K562 (cell line): ENCODE data around the gene APPL2. TPM values are rescaled to one million over a fixed set of nuclear protein-coding genes. Genes with fewer than 3 reads are reported as not detected.

ENCODE experiments used
- ATAC-seq: fragments of 200-7000 bp; cut with Tn5 transposase; 3 replicates; pipeline ENCODE4 v1.9.1; 2020; ENCODE audit warnings: moderate library complexity
- BruUV-seq: library from RNA; stranded (reverse); fragments of 400-500 nt; replicated peaks from 2 replicates; lab custom pipeline; 2021; lab: Mats Ljungman, UMichigan
- CTCF ChIA-PET: fragments of 300-600 bp; formaldehyde crosslinking; extraction: SDS; loops from one replicate; lab custom pipeline; 2021; ENCODE audit warnings: low intra/inter-chr PET ratio; lab: Yijun Ruan, JAX
- POLR2A ChIA-PET: fragments of 300-600, 350-650 bp; sonication (Branson Sonifier 250); formaldehyde crosslinking; extraction: SDS; loops from one replicate; lab custom pipeline; 2021; ENCODE audit warnings: antibody characterized with exemption, inconsistent platforms; lab: Yijun Ruan, JAX
- DNase-seq, 4 experiments: peaks; one replicate each; pipeline versions ENCODE4 v3.0.0 to v3.0.0-alpha.2; 2011 to 2018; ENCODE audit warnings: low spot score in 3 of 4, mixed read lengths in 3 of 4; ENCODE audit errors: extremely low read depth in 1 of 4
- FAIRE-seq: peaks from 2 replicates; lab custom pipeline; 2011; peaks lifted over from hg19 to GRCh38; lab: Jason Lieb, UNC
- H2AFZ ChIP-seq: 2 replicates; pipeline ENCODE4 v1.6.0; 2011; ENCODE audit warnings: low read depth, low read length, control low read depth, inconsistent platforms
- H3K27ac ChIP-seq: fragments of 200-600 bp; 3 replicates; pipeline ENCODE4 v1.8.0; 2011; ENCODE audit warnings: low read depth, mild to moderate bottlenecking, control low read depth, inconsistent platforms, low read length, moderate library complexity, mixed read lengths; ENCODE audit errors: extremely low read depth
- H3K27me3 ChIP-seq, 2 experiments: fragments of 300-600 bp in 1 of 2; 2 replicates in 1 of 2; 3 replicates in 1 of 2; pipeline versions ENCODE4 v1.6.0 to v1.8.0; 2011; ENCODE audit warnings: inconsistent platforms in 2 of 2, low read length in 2 of 2, mild to moderate bottlenecking in 1 of 2, mixed read lengths in 1 of 2, moderate library complexity in 1 of 2; ENCODE audit not compliant: control insufficient read depth in 2 of 2, insufficient read depth in 2 of 2
- H3K36me3 ChIP-seq: fragments of 300-600 bp; 3 replicates; pipeline ENCODE4 v1.8.0; 2011; ENCODE audit warnings: mild to moderate bottlenecking, low read length, inconsistent platforms; ENCODE audit not compliant: control insufficient read depth, insufficient read depth
- H3K4me1 ChIP-seq, 2 experiments: fragments of 200-600 bp in 1 of 2; replicated peaks in 1 of 2; 2 replicates in 1 of 2; 3 replicates in 1 of 2; pipeline versions ENCODE4 v1.5.1 to v1.8.0; 2011; ENCODE audit warnings: inconsistent platforms in 2 of 2, low read length in 2 of 2, mild to moderate bottlenecking in 1 of 2, mixed read lengths in 1 of 2, moderate library complexity in 1 of 2; ENCODE audit not compliant: control insufficient read depth in 2 of 2, insufficient read depth in 2 of 2
- H3K4me2 ChIP-seq: 2 replicates; pipeline ENCODE4 v1.6.1; 2011; ENCODE audit warnings: low read length, control low read depth, inconsistent platforms, mixed read lengths; ENCODE audit not compliant: insufficient read depth
- H3K4me3 ChIP-seq: fragments of 200-600 bp; sonication (generic), shearing (Covaris generic); 2 replicates; pipeline ENCODE4 v1.5.1; 2016; ENCODE audit warnings: control low read depth, inconsistent platforms
- H3K79me2 ChIP-seq: fragments of 200-600 bp; 3 replicates; pipeline ENCODE4 v1.8.0; 2011; ENCODE audit warnings: low read length, inconsistent platforms; ENCODE audit not compliant: control insufficient read depth, insufficient read depth
- H3K9ac ChIP-seq, 2 experiments: 2 replicates each; pipeline versions ENCODE4 v1.6.0 to v1.6.1; 2011; ENCODE audit warnings: low read depth in 2 of 2, low read length in 2 of 2, control low read depth in 1 of 2, inconsistent platforms in 1 of 2, mild to moderate bottlenecking in 1 of 2, mixed read lengths in 1 of 2; ENCODE audit not compliant: insufficient read depth in 1 of 2
- H3K9me1 ChIP-seq: one replicate; pipeline ENCODE4 v1.6.0; 2011; ENCODE audit warnings: inconsistent platforms, mild to moderate bottlenecking, low read length, moderate library complexity; ENCODE audit not compliant: control insufficient read depth, insufficient read depth
- H3K9me3 ChIP-seq: replicated peaks from 2 replicates; pipeline ENCODE4 v1.5.1; 2011; ENCODE audit warnings: low read depth, low read length, inconsistent platforms; ENCODE audit not compliant: control insufficient read depth, insufficient read depth
- H4K20me1 ChIP-seq: replicated peaks from 2 replicates; pipeline ENCODE4 v1.6.1; 2011; ENCODE audit warnings: low read length, inconsistent platforms, mixed read lengths; ENCODE audit not compliant: control insufficient read depth, insufficient read depth
- IRF2 ChIP-seq: sonication (generic); formaldehyde crosslinking; IDR thresholded peaks from 2 replicates; pipeline ENCODE4 v1.8.1; 2022; ENCODE audit warnings: mild to moderate bottlenecking, missing genetic modification reagents
- NFE2 ChIP-seq: IDR thresholded peaks from 2 replicates; pipeline ENCODE4 v1.6.1; 2014; ENCODE audit warnings: antibody characterized with exemption, low read depth
- PHB ChIP-seq: fragments of 250-450 bp; sonication (Bioruptor Pico); IDR thresholded peaks from 2 replicates; pipeline ENCODE4 v1.5.0; 2021
- SAFB ChIP-seq: fragments of 200-400 bp; formaldehyde crosslinking; IDR thresholded peaks from 2 replicates; pipeline ENCODE4 v1.6.1; 2017; ENCODE audit warnings: low read depth, low read length, borderline replicate concordance
- USF2 ChIP-seq: sonication (generic); formaldehyde crosslinking; IDR thresholded peaks from 2 replicates; pipeline ENCODE4 v1.5.0; 2020; ENCODE audit warnings: missing genetic modification reagents
- ZFP91 ChIP-seq: sonication (generic); formaldehyde crosslinking; IDR thresholded peaks from 2 replicates; pipeline ENCODE4 v1.8.0; 2022; ENCODE audit warnings: mild to moderate bottlenecking, missing genetic modification reagents
- ZZZ3 ChIP-seq: fragments of 450-650 bp; IDR thresholded peaks from 2 replicates; pipeline ENCODE4 v1.6.1; 2016; ENCODE audit warnings: antibody characterized with exemption, mild to moderate bottlenecking, moderate library complexity
- WGBS: fragments of 100-300 bp; shearing (Covaris generic); methylation state at CpG from one replicate; pipeline ENCODE4 v1.1.6; 2016; ENCODE audit warnings: low coverage, mixed read lengths; ENCODE audit not compliant: insufficient coverage; ENCODE audit errors: missing lambda C conversion rate; 5-methylcytosine and 5-hydroxymethylcytosine counted together
- in situ Hi-C: fragments of 300-500 bp; cut with MboI; formaldehyde crosslinking; loops from 4 replicates; pipeline ENCODE4 v1.15.0; 2018; ENCODE audit warnings: inconsistent platforms, mixed read lengths
- intact Hi-C: fragments of 100-400 bp; cut with micrococcal nuclease; formaldehyde crosslinking; loops from 2 replicates; pipeline ENCODE4 v1.14.2; 2022
- polyA plus RNA-seq, 8 experiments: library from polyadenylated mRNA; depleted of rRNA in 4 of 8; stranded (reverse) in 5 of 8; unstranded in 3 of 8; fragments of >200 nt; fragmentation: Nextera tagmentation in 2 of 8; fragmentation: Illumina TruSeq in 1 of 8; extraction: Ambion mirVana in 2 of 8; extraction: Trizol in 1 of 8; gene quantifications; 2 replicates each; pipeline versions ENCODE4 v1.2.1 to v1.2.3, GENCODE V29; 2011 to 2014; ENCODE audit warnings: inconsistent platforms in 1 of 8, missing spikeins in 1 of 8
- total RNA-seq, 7 experiments: library from RNA; depleted of rRNA in 6 of 7; stranded (reverse); fragments of >200 nt in 6 of 7; fragmentation: Illumina TruSeq in 2 of 7; extraction: Trizol in 2 of 7; gene quantifications; 2 replicates each; pipeline versions ENCODE4 v1.2.1 to v1.2.3, GENCODE V29; 2011 to 2021; ENCODE audit warnings: low replicate concordance in 1 of 7

Gene APPL2
- total and polyA plus RNA-seq, 9 of the 15 experiments (the other 6 are each of a cell fraction or from before 2014, with no cell fraction given) = 2.1 to 14.4 (median 8.2) TPM

GRCh38 chr12:105218434-105218833 lies 17.5 kb downstream of the APPL2 start:
- Histone ChIP-seq H3K79me2 (no peaks in the 10 kb centered on the region), H3K36me3 (peaks cover 3% of the 10 kb centered on the region; the same call in 1 of the 3 replicates), H3K4me2 (no peak overlapping the region)
- in situ Hi-C loops = no loop called here
- POLR2A ChIA-PET = interaction anchor here (1.9 to 2.1 kb wide), 2 partner anchors 12 to 13 kb away, joined by 5 to 7 read pairs; no protein-coding TSS in a partner anchor
- BruUV-seq = no TSS peak
- TF ChIP-seq NFE2 (no peak), ZZZ3 (no peak), SAFB (no peak), USF2 (CRISPR knock-in tag) (no peak), PHB (CRISPR knock-in tag) (no peak), ZFP91 (CRISPR knock-in tag) (no peak), IRF2 (CRISPR knock-in tag) (no peak)
- TF ChIP-seq, all 486 proteins: peak for 0
- no peak overlapping the region for H3K27ac ChIP-seq
- H3K4me3 ChIP-seq = no peak overlapping the region
- ATAC-seq (no peak), FAIRE-seq (no peak), DNase-seq (no peak)
- H3K4me1 ChIP-seq = no peaks in the 10 kb centered on the region; a peak in 1 of 5 replicates
- no peak overlapping the region for H3K9ac ChIP-seq
- no peaks in the 10 kb centered on the region for H3K9me3 ChIP-seq
- H4K20me1 ChIP-seq = no peaks in the 10 kb centered on the region
- intact Hi-C loops = no loop called here
- no peaks in the 10 kb centered on the region for H3K27me3 ChIP-seq
- H2AFZ ChIP-seq = no peak overlapping the region
- WGBS = 43% methylated on average over 7 of the region's 7 CpGs
- no peaks in the 10 kb centered on the region for H3K9me1 ChIP-seq
- CTCF ChIA-PET = no interaction called here
